ENCODE results near the gene FCN2. TPM values are rescaled to one million over a fixed set of nuclear protein-coding genes. Genes with fewer than 3 reads are reported as not detected.

The FCN2 gene
- total and polyA plus RNA-seq, 2 of the 13 experiments (the other 11 are each of a cell fraction or from before 2014, with no cell fraction given), result not detected

DNA sequence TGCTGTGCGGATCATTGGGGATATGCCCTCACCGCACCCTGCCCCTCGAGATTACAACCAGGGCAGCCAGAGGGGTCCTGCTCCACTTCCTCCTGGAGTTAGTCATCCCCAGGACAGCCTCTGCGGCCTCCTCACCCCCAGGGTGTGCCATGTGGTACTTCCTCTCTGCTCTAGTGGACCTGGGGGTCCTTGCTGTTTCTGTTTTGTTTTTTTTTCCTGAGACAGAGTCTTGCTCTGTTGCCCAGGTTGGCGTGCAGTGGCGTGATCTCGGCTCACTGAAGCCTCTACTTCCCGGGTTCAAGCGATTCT, 42.3 kb downstream of the FCN2 start:
- WGBS (ENCODE audit: low lambda C conversion rate), result 0% methylated on average over 5 of the region's 9 CpGs
- H3K79me2 ChIP-seq (ENCODE audit: insufficient read depth, low read length), result no peaks in the 10 kb centered on the region
- TF ChIP-seq MED8 (CRISPR knock-in tag; IDR thresholded peaks at IDR 0.05; ENCODE audit: insufficient replicate concordance), result no peak
- no peak for TF ChIP-seq HMG20A (CRISPR knock-in tag; IDR thresholded peaks at IDR 0.05; ENCODE audit: borderline replicate concordance)
- TF ChIP-seq ZSCAN20 (CRISPR knock-in tag; IDR thresholded peaks at IDR 0.05; ENCODE audit: borderline replicate concordance), result no peak
- TF ChIP-seq ZNF891 (CRISPR knock-in tag; IDR thresholded peaks at IDR 0.05), result no peak
- no peak for TF ChIP-seq ZMAT3 (CRISPR knock-in tag; conservative IDR thresholded peaks at IDR 0.05)
- no peak for TF ChIP-seq ZNF253 (CRISPR knock-in tag; IDR thresholded peaks at IDR 0.05; ENCODE audit: borderline replicate concordance)
- no peak for TF ChIP-seq ZNF839 (CRISPR knock-in tag; IDR thresholded peaks at IDR 0.05; ENCODE audit: borderline replicate concordance)
- TF ChIP-seq CREM (IDR thresholded peaks at IDR 0.05), result no peak
- TF ChIP-seq CREM (CRISPR knock-in tag; IDR thresholded peaks at IDR 0.05), result no peak
- TF ChIP-seq SSRP1 (CRISPR knock-in tag; IDR thresholded peaks at IDR 0.05), result no peak
- TF ChIP-seq HMG20B (CRISPR knock-in tag; conservative IDR thresholded peaks at IDR 0.05), result no peak
- no peak for TF ChIP-seq DNMT3B (CRISPR knock-in tag; conservative IDR thresholded peaks at IDR 0.05)
- TF ChIP-seq, protein P1, sequence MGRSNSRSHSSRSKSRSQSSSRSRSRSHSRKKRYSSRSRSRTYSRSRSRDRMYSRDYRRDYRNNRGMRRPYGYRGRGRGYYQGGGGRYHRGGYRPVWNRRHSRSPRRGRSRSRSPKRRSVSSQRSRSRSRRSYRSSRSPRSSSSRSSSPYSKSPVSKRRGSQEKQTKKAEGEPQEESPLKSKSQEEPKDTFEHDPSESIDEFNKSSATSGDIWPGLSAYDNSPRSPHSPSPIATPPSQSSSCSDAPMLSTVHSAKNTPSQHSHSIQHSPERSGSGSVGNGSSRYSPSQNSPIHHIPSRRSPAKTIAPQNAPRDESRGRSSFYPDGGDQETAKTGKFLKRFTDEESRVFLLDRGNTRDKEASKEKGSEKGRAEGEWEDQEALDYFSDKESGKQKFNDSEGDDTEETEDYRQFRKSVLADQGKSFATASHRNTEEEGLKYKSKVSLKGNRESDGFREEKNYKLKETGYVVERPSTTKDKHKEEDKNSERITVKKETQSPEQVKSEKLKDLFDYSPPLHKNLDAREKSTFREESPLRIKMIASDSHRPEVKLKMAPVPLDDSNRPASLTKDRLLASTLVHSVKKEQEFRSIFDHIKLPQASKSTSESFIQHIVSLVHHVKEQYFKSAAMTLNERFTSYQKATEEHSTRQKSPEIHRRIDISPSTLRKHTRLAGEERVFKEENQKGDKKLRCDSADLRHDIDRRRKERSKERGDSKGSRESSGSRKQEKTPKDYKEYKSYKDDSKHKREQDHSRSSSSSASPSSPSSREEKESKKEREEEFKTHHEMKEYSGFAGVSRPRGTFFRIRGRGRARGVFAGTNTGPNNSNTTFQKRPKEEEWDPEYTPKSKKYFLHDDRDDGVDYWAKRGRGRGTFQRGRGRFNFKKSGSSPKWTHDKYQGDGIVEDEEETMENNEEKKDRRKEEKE (IDR thresholded peaks at IDR 0.05), result no peak
- TF ChIP-seq SP4 (CRISPR knock-in tag; IDR thresholded peaks at IDR 0.05), result no peak
- TF ChIP-seq HNRNPH1 (optimal IDR thresholded peaks at IDR 0.05; ENCODE audit: low read depth, low read length), result no peak
- no peak for TF ChIP-seq TEAD2 (CRISPR knock-in tag; IDR thresholded peaks at IDR 0.05)
- TF ChIP-seq MYNN (CRISPR knock-in tag; IDR thresholded peaks at IDR 0.05; ENCODE audit: low read depth), result no peak
- TF ChIP-seq NCOR1 (IDR thresholded peaks at IDR 0.05; ENCODE audit: borderline replicate concordance, low read length), result no peak
- no peak for TF ChIP-seq ZNF3 (CRISPR knock-in tag; IDR thresholded peaks at IDR 0.05)
- TF ChIP-seq, protein P2, sequence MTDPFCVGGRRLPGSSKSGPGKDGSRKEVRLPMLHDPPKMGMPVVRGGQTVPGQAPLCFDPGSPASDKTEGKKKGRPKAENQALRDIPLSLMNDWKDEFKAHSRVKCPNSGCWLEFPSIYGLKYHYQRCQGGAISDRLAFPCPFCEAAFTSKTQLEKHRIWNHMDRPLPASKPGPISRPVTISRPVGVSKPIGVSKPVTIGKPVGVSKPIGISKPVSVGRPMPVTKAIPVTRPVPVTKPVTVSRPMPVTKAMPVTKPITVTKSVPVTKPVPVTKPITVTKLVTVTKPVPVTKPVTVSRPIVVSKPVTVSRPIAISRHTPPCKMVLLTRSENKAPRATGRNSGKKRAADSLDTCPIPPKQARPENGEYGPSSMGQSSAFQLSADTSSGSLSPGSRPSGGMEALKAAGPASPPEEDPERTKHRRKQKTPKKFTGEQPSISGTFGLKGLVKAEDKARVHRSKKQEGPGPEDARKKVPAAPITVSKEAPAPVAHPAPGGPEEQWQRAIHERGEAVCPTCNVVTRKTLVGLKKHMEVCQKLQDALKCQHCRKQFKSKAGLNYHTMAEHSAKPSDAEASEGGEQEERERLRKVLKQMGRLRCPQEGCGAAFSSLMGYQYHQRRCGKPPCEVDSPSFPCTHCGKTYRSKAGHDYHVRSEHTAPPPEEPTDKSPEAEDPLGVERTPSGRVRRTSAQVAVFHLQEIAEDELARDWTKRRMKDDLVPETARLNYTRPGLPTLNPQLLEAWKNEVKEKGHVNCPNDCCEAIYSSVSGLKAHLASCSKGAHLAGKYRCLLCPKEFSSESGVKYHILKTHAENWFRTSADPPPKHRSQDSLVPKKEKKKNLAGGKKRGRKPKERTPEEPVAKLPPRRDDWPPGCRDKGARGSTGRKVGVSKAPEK (CRISPR knock-in tag; IDR thresholded peaks at IDR 0.05; ENCODE audit: borderline replicate concordance), result no peak
- H3K9me3 ChIP-seq (ENCODE audit: low read length), result no peaks in the 10 kb centered on the region
- H3K27me3 ChIP-seq (ENCODE audit: control insufficient read depth in 1 of 2, insufficient read depth in 2 of 2, low read length in 2 of 2), result peaks cover 0 to 7% of the 10 kb centered on the region in 2 experiments; a peak in 1 of 5 replicates
- DNase-seq (ENCODE audit: low spot score) (no peak), FAIRE-seq (no peak), ATAC-seq (no peak)
- H2AFZ ChIP-seq (ENCODE audit: low read length), result no peak overlapping the region
- CTCF ChIA-PET (ENCODE audit: low intra/inter-chr PET ratio, low total read pairs), result no interaction called here
- H3K4me2 ChIP-seq (ENCODE audit: low read depth, low read length), result no peak overlapping the region
- H3K4me1 ChIP-seq (ENCODE audit: insufficient read depth, low read length), result no peaks in the 10 kb centered on the region
- no peaks in the 10 kb centered on the region for H4K20me1 ChIP-seq (ENCODE audit: insufficient read depth, low read length)
- in situ Hi-C loops (cut with HindIII; ENCODE audit: extremely low pct_ligation_motif_present, low pct_unique_long_range_greater_than_20kb) (no loop called here), intact Hi-C loops (cut with micrococcal nuclease; ENCODE audit: unreplicated experiment) (no loop called here)
- no TSS peak for BruUV-seq (replicated peaks)
- POLR2A ChIA-PET, result no interaction called here
- no peak overlapping the region for H3K4me3 ChIP-seq (replicated peaks in 1 of 3; ENCODE audit: insufficient read depth in 1 of 3, low read depth in 2 of 3, low read length in 3 of 3)
- H3K9ac ChIP-seq (ENCODE audit: insufficient read depth, low read depth, low read length), result no peak overlapping the region
- H3K27ac ChIP-seq (ENCODE audit: extremely low read length, insufficient read depth, low read length), result no peak overlapping the region
- H3K36me3 ChIP-seq (replicated peaks in 1 of 2; ENCODE audit: control insufficient read depth in 1 of 2, insufficient read depth in 2 of 2, low read length in 2 of 2), result no peaks in the 10 kb centered on the region

All from HepG2 (cell line).